GM12872 (cell line): ENCODE results near the gene RASA3.

Experiments used
- CTCF ChIP-seq: IDR thresholded peaks from 3 replicates; pipeline ENCODE4 v1.5.1; 2011; ENCODE audit warnings: low read depth, mild to moderate bottlenecking, low read length, moderate library complexity; ENCODE audit not compliant: insufficient read depth

The RASA3 gene

GRCh38 chr13:114132419-114133121, at the start of gene RASA3:
RASA3 (minus strand) TSS chr13:114132623; CDS start chr13:114132489, 134 bp downstream.
- no peak for TF ChIP-seq CTCF

- TF ChIP-seq CTCF = no peak
Observed at GRCh38 chr13:114179087-114179658, 46.8 kb upstream of the RASA3 start, which contains the start of gene CFAP97D2. CFAP97D2 (plus strand) TSS chr13:114179257; CDS start chr13:114179331, 74 bp downstream.

GRCh38 chr13:114177245-114178010, 45.0 kb upstream of the RASA3 start:
- no peak for TF ChIP-seq CTCF

GRCh38 chr13:114174529-114174961, 42.1 kb upstream of the RASA3 start:
- no peak for TF ChIP-seq CTCF

- no peak for TF ChIP-seq CTCF
Observed at GRCh38 chr13:114173745-114174144, 41.3 kb upstream of the RASA3 start.

GRCh38 chr13:114173272-114173671, 40.8 kb upstream of the RASA3 start:
- TF ChIP-seq CTCF = no peak

- TF ChIP-seq CTCF = no peak
Observed at GRCh38 chr13:114167885-114168284, 35.5 kb upstream of the RASA3 start.
